IPS-15b (cell line): ENCODE measurements around the gene PAX6.
A peak's percentile ranks its signal among the peaks of the same experiment; 100 is the strongest.

Experiments
- H3K27me3 ChIP-seq: one replicate; pipeline ENCODE4 v1.6.1; 2013; ENCODE audit warnings: low read length; ENCODE audit not compliant: control insufficient read depth, insufficient read depth
- H3K36me3 ChIP-seq: one replicate; pipeline ENCODE4 v1.6.1; 2013; ENCODE audit warnings: low read length; ENCODE audit not compliant: control insufficient read depth, insufficient read depth
- H3K4me1 ChIP-seq: one replicate; pipeline ENCODE4 v1.6.1; 2013; ENCODE audit warnings: mild to moderate bottlenecking, low read length; ENCODE audit not compliant: control insufficient read depth, insufficient read depth
- H3K4me3 ChIP-seq: one replicate; pipeline ENCODE4 v1.5.1; 2013; ENCODE audit warnings: low read depth, low read length
- H3K9ac ChIP-seq: one replicate; pipeline ENCODE4 v1.6.1; 2013; ENCODE audit warnings: low read depth, mild to moderate bottlenecking, low read length
- H3K9me3 ChIP-seq: one replicate; pipeline ENCODE4 v1.6.1; 2013; ENCODE audit warnings: mild to moderate bottlenecking, low read length; ENCODE audit not compliant: control insufficient read depth, insufficient read depth

PAX6 gene

DNA sequence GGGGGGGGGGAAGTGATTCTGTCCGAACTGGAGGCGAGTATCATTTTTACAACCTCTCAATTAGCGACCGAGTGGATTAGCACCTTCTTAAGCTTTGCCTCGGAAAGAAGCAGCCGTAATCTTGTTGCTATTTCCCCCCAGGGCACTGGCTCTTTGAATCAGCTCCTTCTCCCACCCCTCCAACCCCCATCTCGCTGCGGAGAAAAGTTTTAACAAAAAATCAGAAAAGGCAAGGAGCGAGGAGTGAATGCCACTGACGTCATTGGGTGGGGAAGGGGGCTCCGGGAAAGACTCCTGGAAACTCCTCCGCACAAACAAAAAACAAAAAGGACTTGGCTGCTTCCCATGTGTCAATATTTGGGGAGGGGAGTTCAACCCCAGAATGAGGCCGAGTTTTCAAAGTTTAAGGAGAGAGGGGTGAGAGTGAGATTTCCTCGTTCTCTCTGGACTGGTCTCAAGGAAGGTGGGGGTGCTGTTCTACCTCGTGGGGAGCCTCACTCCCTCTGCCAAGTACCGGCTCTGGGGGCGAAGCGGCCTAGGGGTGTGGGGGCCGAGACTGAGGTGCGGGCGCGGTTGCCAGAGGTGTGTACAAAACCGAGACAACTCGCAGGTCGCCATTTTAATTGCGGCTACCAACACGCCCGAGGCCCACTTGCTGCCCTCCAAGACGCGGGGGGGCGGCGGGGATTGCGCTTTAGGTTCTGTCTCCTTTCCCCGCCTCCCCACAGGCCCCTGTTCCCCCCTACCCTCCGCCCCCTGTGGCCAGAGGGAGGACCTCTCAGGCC, 2.5 kb upstream of the PAX6 start:
- peaks cover 18% of the 10 kb centered on the region for H3K4me1 ChIP-seq
- H3K9me3 ChIP-seq, result no peaks in the 10 kb centered on the region
- peak overlapping the region; percentile 38 for H3K4me3 ChIP-seq
- no peaks in the 10 kb centered on the region for H3K36me3 ChIP-seq
- H3K9ac ChIP-seq, result no peak overlapping the region
- peaks cover 96% of the 10 kb centered on the region for H3K27me3 ChIP-seq

DNA sequence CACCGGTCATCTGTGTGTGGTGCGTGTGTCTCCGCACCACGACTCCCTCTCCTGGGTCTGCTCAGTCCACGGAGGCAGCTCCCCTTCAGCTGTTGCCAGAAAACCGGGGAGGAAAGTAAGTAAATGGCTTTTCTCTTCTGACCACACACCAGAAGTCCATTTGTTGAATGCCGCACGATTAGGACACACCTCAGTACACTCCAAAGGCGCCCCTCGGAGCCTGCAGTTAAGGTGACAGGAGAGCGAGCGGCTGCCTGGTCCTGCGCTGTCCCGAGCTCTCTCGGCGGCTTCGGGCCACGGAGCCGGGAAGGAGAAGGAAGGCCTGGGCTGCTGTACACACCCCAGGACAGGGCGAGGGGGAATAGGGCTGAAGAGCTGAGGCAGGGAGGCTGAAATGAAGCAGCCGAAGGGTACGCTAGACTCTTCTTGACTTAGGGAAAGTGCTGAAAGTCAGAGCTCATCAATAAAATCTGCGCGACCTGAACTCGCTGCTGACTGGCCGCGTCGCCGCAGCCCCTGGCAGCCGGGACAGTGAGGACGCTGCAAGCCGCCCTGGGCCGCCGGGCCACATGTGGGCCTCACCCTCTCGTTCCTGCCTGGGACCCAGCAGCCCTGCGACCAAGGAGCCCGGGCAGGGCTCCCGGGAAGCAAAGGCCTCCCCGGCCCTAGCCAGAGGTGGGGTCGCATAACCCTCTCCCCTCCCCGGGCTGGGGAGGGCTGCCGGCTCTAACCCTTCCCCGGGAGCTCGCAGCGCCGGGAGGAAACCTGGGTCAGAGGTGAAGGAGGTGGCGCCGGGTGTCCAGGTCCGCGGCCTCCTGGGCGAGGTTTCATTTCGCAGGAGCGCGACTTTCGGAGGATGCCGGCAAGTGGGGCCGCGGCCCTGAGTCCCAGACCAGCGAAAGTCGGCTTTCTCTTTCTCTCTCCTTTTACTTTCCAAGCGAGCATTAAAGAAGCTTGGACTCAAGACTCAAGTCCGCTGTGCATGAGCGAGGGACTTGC, 1.6 kb upstream of the PAX6 start:
- peak overlapping the region; percentile 52 for H3K4me3 ChIP-seq
- H3K36me3 ChIP-seq, result no peaks in the 10 kb centered on the region
- peaks cover 96% of the 10 kb centered on the region for H3K27me3 ChIP-seq
- no peak overlapping the region for H3K9ac ChIP-seq
- H3K4me1 ChIP-seq, result peaks cover 21% of the 10 kb centered on the region
- H3K9me3 ChIP-seq, result no peaks in the 10 kb centered on the region

DNA sequence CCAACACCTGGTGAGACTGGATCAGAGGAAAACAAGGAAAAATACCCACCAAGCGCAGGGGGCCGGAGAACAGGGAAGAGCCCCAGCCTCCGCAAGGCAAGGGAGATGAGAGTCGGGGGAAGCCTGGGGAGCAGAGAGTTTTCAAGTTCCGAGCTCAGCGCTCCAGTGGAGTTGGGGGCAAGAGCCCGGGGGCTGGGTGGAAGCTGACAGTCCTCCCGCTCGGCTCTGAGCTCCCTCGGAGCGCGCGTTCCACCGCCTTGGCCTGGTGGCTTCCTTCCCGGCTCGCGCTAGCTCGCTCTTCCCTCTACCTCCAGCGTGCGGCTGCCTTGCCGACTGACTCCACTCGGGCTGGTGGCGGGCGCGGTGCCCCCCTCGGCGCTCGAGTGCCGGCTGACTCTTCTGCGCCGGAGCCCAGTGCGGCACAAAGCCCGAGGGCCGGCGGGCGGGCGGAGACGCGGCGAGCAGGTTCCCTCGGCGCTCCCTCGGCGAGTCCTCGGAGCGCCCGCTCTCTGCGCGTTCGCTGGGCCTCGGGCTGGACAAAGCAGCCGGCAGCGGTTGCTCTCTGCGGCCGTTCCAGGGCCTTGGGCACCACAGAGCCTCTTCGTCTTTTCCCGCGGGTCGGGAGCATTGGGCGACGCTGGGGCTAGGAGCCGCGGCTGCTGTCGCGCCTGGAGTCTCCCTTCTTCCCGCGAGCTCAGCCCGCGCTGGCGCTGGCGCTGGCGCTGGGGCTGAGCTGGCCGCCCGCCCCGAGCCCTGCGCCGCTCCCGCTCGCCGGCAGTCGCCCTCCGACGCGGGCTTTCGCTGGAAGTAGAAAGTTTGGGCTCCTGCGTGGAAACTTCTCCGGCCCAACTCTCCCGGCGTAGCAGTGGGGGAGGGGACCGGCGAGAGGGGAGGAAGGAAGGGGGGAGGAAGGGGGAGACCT, 1.0 kb downstream of the PAX6 start:
- no peaks in the 10 kb centered on the region for H3K9me3 ChIP-seq
- H3K27me3 ChIP-seq, result peaks cover 96% of the 10 kb centered on the region
- no peaks in the 10 kb centered on the region for H3K36me3 ChIP-seq
- peak overlapping the region; percentile 58 for H3K4me3 ChIP-seq
- H3K9ac ChIP-seq, result no peak overlapping the region
- H3K4me1 ChIP-seq, result peaks cover 30% of the 10 kb centered on the region

DNA sequence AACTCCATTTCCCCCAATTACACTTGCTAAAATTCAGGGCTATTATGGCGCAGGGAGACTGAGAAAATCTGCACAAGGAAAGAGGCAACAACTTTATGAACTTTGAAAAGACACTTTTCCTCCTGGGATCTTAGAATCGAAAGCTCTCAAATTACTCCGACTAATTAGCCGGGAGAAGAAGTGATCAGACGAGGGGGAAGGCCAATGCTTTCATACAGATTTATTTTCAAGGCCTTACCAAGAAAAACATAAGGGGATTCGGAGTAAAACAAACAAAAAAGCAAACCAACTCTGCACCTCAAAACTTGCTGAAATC, 1.6 kb downstream of the PAX6 start:
- H3K9me3 ChIP-seq, result no peaks in the 10 kb centered on the region
- H3K4me1 ChIP-seq, result peaks cover 27% of the 10 kb centered on the region

DNA sequence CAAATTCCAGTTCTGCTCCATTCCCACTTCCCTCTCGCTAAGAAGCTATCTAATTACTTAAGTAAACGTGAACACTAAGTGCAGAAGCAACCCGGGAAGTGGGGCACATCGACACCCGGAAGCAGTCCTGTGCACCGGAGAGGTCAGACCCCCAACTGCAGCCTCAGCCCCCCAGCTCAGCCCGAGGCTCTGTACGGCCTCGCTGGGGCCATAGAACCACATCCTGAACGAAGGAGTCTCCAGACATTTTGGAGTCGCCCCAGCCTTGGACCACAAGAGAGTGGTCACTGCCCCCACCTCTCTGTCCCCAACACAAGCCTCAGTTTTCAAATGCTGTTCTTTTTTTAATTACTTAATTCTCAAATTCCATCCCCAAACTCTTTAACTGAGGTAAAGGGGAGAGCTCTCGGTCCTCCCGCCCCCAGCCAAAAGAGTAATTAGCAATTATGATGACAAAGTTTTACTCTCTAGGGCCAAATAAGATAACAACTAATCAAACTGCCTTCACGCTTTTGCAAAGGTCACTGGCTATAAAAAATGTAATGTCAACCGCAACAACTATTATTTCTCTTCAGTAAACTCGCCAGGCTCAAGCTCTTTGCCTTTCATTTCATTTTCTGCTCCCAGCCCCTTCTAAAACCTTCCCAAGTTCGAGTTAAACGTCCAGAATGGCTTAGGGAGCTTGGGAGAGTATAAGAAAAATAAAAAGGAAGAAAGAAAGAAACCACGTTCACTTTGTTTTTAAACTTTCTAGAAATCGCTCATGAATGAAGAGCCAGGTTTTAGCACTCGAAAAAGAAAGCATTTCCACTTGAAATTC, 2.2 kb downstream of the PAX6 start:
- H3K9me3 ChIP-seq, result no peaks in the 10 kb centered on the region
- peaks cover 26% of the 10 kb centered on the region for H3K4me1 ChIP-seq
- H3K36me3 ChIP-seq, result no peaks in the 10 kb centered on the region
- H3K27me3 ChIP-seq, result peaks cover 96% of the 10 kb centered on the region
- H3K9ac ChIP-seq, result no peak overlapping the region
- H3K4me3 ChIP-seq, result peak overlapping the region; percentile 58

More for the DNA sequence above, 1.6 kb downstream of the PAX6 start:
- Histone ChIP-seq H3K27me3 (peaks cover 96% of the 10 kb centered on the region), H3K36me3 (no peaks in the 10 kb centered on the region), H3K4me3 (peak overlapping the region; percentile 58), H3K9ac (no peak overlapping the region)

DNA sequence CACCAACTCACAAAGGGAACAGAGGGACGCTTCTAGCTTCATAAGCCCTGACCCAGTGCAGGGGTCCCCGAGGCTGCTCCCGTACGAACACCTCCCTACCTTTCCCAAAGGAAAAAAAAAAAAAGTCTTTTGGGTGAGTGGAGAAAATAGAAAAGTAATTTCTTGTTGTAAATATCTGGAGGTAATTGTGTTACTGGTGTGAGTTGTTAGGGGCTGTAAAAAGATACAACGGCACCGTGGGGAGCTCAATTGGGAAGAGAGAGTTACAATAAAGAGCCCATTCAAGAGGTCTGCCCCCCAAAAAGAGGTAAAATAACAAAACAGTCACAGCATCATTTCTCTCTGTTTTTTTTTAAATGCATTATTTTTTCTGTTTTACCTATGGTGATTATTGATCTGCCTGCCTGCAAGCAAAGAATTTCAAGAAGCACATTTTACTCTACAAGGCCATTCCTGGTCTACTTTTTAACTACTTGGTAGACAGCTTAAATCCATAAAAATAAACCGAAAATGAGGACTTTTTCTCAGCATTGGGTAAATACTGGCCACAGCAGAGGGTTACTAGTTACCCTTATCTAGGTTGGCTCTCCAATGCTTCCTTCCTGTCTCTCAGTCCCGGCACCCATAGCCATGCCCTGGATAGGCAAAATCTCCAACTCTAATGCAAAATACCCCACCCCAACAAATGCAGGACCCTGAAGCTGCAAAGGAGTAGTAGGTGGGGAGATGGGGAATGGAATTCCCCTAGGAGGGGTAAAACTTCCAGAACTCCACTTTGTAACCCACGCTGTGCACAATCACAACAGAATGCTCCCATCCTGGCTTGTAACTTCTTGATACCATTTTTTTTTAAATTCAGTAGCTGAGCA, 3.1 kb downstream of the PAX6 start:
- peaks cover 96% of the 10 kb centered on the region for H3K27me3 ChIP-seq

DNA sequence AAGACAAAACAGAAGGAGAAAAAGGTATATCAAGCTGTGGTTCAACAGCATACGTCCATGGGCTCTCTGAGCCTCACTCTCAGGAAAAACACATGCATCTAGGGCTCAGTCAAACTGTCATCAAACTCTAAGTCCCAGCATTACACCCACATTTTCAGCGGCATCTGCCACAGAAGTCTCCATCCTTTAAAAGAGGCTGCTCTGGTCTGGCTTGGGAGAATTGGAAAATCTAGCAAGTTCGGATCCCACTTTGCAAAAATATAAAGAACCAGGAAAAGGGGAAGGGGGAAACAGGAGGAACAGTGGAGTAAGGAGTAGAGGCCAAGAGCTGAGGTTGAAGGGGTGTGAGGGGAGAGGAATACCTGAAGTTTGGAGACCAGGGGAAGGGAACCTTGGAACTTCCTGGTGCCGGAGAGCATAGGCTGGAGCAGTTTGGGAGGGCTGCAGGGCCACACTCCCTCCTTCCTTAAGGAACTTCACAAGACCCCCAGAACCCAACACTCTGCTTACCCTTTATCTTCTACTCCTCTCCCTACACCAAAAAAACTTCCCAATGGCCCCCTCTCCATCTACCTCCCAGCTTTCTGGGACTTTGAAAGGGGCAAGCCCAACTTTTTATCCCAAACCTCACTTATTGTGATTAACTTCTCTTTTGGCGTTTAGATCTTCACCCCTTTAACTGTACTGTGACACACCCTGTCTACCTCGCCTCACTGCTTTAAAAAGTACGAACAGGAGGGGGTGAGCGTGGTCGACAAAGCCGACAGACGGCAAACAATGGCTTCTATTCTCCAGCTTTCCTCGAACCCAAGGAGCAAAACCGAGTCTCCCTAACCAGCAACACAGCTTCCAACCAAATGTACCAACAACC, 4.0 kb downstream of the PAX6 start:
- Histone ChIP-seq H3K4me3 (peak overlapping the region; percentile 18), H3K9me3 (no peaks in the 10 kb centered on the region), H3K36me3 (no peaks in the 10 kb centered on the region), H3K4me1 (peaks cover 26% of the 10 kb centered on the region), H3K9ac (no peak overlapping the region), H3K27me3 (peaks cover 96% of the 10 kb centered on the region)

More for the DNA sequence above, 3.1 kb downstream of the PAX6 start:
- Histone ChIP-seq H3K9me3 (no peaks in the 10 kb centered on the region), H3K36me3 (no peaks in the 10 kb centered on the region), H3K4me1 (peaks cover 26% of the 10 kb centered on the region), H3K9ac (no peak overlapping the region), H3K4me3 (peak overlapping the region; percentile 39)

DNA sequence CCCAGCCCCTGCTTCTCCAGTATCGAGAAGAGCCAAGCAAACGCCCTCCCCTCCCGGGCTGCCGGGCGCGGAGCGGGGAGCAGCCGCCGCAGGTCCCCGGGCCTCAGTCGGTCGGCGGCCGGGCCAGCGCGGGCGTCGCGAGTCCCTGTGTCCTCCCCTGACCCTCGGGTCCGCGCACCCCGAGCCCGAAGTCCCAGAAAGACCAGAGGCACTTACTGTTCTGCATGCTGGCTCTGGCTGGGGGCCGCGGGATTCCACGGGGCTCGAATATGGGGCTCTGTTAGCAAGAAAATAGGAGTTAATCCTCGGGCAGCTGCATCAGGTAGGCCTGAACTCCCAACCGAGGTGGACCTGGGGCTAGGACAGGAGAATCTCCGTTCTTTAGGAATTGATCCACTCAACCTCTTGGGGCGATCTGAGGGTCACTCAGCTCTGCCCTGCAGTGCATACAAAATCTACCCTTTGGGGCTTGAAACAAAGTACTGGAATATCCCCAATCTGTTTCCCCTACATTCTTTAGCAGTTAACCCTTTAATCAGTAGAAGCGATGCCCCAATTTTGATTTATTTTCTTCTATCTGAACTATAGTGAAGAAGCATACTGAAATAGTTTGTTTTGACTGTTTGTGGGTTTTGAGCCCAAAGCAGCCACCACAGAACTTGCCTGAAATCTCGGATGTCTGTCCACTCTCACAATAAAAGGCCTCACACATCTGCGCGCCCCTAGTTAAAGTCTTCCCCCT, 4.8 kb downstream of the PAX6 start:
- H3K4me1 ChIP-seq, result peaks cover 26% of the 10 kb centered on the region
- H3K36me3 ChIP-seq, result no peaks in the 10 kb centered on the region
- H3K4me3 ChIP-seq, result peak overlapping the region; percentile 45
- H3K27me3 ChIP-seq, result peaks cover 99% of the 10 kb centered on the region
- no peaks in the 10 kb centered on the region for H3K9me3 ChIP-seq
- no peak overlapping the region for H3K9ac ChIP-seq

DNA sequence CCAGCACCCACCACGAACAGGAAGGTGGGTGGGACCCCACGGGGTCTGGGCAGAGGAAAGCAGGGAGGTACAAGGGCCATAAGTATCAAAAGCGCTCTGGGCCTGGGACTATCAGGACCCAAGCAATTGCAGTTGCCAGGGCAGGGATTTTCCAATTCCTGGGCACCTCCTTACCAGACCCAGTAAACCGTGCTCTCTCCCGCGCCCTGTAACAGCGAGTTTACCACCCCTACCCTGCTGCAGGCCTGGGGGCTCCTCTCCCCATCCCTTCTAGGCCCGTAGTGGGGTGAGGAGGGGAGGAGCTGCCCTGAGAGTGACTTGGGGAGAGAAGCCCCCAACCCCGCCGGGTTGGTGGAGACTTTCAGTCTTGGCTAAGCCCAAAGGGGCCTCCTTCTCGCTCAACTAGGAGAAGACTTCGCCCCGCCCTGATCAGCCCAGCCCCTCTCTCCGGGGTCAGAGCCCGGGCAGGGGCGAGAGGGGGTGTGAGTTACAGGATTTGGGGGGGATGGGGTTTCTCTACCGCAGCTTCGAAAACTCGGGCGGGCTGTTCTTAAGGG, 5.4 kb downstream of the PAX6 start:
- no peak overlapping the region for H3K9ac ChIP-seq
- H3K4me1 ChIP-seq, result peaks cover 25% of the 10 kb centered on the region
- peak overlapping the region; percentile 45 for H3K4me3 ChIP-seq

More for the DNA sequence above, 5.4 kb downstream of the PAX6 start:
- no peaks in the 10 kb centered on the region for H3K36me3 ChIP-seq
- peaks cover 100% of the 10 kb centered on the region for H3K27me3 ChIP-seq
- H3K9me3 ChIP-seq, result no peaks in the 10 kb centered on the region
